Ishikawa (cell line): ENCODE results near the gene USP40.

Experiments
- CEBPB ChIP-seq: IDR thresholded peaks from 2 replicates; pipeline ENCODE4 v1.6.1; 2012
- CREB1 ChIP-seq: IDR thresholded peaks from 2 replicates; pipeline ENCODE4 v1.6.1; 2012; ENCODE audit warnings: low read depth
- EGR1 ChIP-seq: IDR thresholded peaks from 2 replicates; pipeline ENCODE4 v1.6.1; 2012
- EP300 ChIP-seq: IDR thresholded peaks from 2 replicates; pipeline ENCODE4 v1.6.1; 2012; ENCODE audit warnings: borderline replicate concordance
- FOXM1 ChIP-seq: IDR thresholded peaks from 2 replicates; pipeline ENCODE4 v1.6.1; 2012; ENCODE audit warnings: low read depth, borderline replicate concordance
- MAX ChIP-seq: IDR thresholded peaks from 2 replicates; pipeline ENCODE4 v1.6.1; 2012
- NFIC ChIP-seq: IDR thresholded peaks from 2 replicates; pipeline ENCODE4 v1.6.1; 2012
- RAD21 ChIP-seq: IDR thresholded peaks from 2 replicates; pipeline ENCODE4 v1.6.1; 2012; ENCODE audit warnings: low read depth
- TAF1 ChIP-seq: IDR thresholded peaks from 2 replicates; pipeline ENCODE4 v1.6.1; 2012; ENCODE audit warnings: low read depth, mild to moderate bottlenecking
- TCF12 ChIP-seq: IDR thresholded peaks from 2 replicates; pipeline ENCODE4 v1.6.1; 2012; ENCODE audit warnings: low read depth
- TEAD4 ChIP-seq: IDR thresholded peaks from 2 replicates; pipeline ENCODE4 v1.6.1; 2012
- YY1 ChIP-seq: IDR thresholded peaks from 2 replicates; pipeline ENCODE4 v1.6.1; 2012; ENCODE audit warnings: low read depth
- ZBTB7A ChIP-seq: IDR thresholded peaks from 2 replicates; pipeline ENCODE4 v1.6.1; 2012; ENCODE audit warnings: low read depth
- TF ChIP-seq, protein P1 (sequence below): IDR thresholded peaks from 2 replicates; pipeline ENCODE4 v1.6.1; 2012; ENCODE audit warnings: low read depth, mild to moderate bottlenecking
- TF ChIP-seq, protein P2 (sequence below): IDR thresholded peaks from 2 replicates; pipeline ENCODE4 v1.6.1; 2012

Gene USP40

DNA sequence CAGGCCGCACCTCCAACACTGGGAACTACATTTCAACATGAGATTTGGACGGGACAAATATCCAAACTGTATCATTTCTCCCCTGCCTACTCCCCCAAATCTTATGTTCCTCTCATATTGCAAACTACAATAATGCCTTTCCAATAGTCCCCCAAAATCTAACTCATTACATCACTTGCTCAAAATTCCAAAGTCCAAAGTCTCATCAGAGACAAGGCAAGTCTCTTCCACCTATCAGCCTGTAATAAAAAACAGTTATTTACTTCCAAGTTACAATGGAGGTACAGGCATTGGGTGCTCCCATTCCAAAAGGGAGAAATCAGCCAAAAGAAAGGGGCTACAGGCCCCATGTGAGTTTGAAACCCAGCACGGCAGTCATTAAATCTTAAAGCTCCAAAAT, 38.2 kb upstream of the USP40 start:
- TF ChIP-seq, protein P1, sequence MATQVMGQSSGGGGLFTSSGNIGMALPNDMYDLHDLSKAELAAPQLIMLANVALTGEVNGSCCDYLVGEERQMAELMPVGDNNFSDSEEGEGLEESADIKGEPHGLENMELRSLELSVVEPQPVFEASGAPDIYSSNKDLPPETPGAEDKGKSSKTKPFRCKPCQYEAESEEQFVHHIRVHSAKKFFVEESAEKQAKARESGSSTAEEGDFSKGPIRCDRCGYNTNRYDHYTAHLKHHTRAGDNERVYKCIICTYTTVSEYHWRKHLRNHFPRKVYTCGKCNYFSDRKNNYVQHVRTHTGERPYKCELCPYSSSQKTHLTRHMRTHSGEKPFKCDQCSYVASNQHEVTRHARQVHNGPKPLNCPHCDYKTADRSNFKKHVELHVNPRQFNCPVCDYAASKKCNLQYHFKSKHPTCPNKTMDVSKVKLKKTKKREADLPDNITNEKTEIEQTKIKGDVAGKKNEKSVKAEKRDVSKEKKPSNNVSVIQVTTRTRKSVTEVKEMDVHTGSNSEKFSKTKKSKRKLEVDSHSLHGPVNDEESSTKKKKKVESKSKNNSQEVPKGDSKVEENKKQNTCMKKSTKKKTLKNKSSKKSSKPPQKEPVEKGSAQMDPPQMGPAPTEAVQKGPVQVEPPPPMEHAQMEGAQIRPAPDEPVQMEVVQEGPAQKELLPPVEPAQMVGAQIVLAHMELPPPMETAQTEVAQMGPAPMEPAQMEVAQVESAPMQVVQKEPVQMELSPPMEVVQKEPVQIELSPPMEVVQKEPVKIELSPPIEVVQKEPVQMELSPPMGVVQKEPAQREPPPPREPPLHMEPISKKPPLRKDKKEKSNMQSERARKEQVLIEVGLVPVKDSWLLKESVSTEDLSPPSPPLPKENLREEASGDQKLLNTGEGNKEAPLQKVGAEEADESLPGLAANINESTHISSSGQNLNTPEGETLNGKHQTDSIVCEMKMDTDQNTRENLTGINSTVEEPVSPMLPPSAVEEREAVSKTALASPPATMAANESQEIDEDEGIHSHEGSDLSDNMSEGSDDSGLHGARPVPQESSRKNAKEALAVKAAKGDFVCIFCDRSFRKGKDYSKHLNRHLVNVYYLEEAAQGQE, result no peak
- no peak for TF ChIP-seq TCF12
- TF ChIP-seq NFIC, result no peak
- no peak for TF ChIP-seq MAX
- TF ChIP-seq EP300, result no peak
- TF ChIP-seq FOXM1, result no peak
- TF ChIP-seq CEBPB, result no peak
- no peak for TF ChIP-seq EGR1
- no peak for TF ChIP-seq RAD21
- TF ChIP-seq, protein P2, sequence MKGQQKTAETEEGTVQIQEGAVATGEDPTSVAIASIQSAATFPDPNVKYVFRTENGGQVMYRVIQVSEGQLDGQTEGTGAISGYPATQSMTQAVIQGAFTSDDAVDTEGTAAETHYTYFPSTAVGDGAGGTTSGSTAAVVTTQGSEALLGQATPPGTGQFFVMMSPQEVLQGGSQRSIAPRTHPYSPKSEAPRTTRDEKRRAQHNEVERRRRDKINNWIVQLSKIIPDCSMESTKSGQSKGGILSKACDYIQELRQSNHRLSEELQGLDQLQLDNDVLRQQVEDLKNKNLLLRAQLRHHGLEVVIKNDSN, result no peak
- no peak for TF ChIP-seq TAF1
- no peak for TF ChIP-seq YY1
- no peak for TF ChIP-seq TEAD4
- no peak for TF ChIP-seq CREB1
- TF ChIP-seq ZBTB7A, result no peak

GRCh38 chr2:233603520-233603919, 36.9 kb upstream of the USP40 start:
- TF ChIP-seq FOXM1 (no peak), EGR1 (no peak), TAF1 (no peak), ZBTB7A (no peak), NFIC (no peak)
- TF ChIP-seq, protein P1, result no peak

DNA sequence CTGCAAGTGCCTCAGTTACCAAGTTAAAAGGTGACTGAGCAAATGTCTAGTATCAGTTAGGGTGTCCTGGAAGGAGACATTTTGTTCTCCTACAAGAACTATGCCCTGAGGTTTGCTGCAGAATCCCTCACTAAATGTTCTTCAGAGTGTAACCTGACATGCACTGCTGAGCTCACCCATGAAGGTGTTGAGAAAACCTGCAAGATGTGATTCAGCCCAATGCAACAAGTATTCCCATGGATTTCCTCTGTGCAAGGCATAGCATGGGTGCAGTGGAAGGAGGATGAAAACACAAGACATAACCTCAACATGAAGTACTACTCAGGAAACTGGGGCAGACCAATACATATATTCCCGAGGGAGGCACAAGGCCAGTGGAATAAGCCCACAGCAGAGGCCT, 35.5 kb upstream of the USP40 start:
- TF ChIP-seq TEAD4 (no peak), EGR1 (no peak), FOXM1 (no peak), MAX (no peak), ZBTB7A (no peak), CREB1 (no peak), NFIC (no peak), CEBPB (no peak), RAD21 (no peak), YY1 (no peak), TCF12 (no peak), TAF1 (no peak), EP300 (no peak)
- TF ChIP-seq, protein P1, result no peak
- TF ChIP-seq, protein P2, result no peak

DNA sequence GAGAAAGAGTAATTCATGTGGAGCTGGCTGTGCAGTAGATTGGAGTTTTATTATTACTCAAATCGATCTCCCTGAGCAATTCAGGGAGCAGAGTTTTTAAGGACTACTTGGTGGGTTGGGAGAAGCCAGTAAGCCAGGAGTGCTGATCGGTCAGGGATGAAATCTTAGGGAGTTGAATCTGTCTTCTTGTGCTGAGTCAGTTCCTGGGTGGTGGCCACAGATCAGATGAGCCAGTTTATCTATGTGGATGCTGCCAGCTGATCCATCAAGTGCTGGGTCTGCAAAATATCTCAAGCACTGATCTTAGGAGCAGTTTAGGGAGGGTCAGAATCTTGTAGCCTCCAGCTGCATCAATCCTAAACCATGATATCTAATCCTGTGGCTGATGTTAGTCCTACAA, 33.8 kb upstream of the USP40 start:
- TF ChIP-seq NFIC (no peak), RAD21 (no peak), TEAD4 (no peak), YY1 (no peak), TCF12 (no peak), EGR1 (no peak), CREB1 (no peak), TAF1 (no peak), FOXM1 (no peak)
- TF ChIP-seq, protein P2, result no peak
- TF ChIP-seq, protein P1, result no peak
